GM23338 (cell line): Measurements from ENCODE around the gene LUZP2. TPM values are rescaled to one million over a fixed set of nuclear protein-coding genes. Genes with fewer than 3 reads are reported as not detected.

Experiments
- ATAC-seq: fragments of 200-7000 bp; cut with Tn5 transposase; 3 replicates; pipeline ENCODE4 v1.9.1; 2020
- DNase-seq: peaks from one replicate; pipeline ENCODE4 v3.0.0-alpha.2; 2015; ENCODE audit warnings: low spot score
- H2AFZ ChIP-seq: fragments of 200-600 bp; sonication (generic); 2 replicates; pipeline ENCODE4 v1.8.0; 2016; ENCODE audit warnings: antibody characterized with exemption, mild to moderate bottlenecking, moderate library complexity
- H3F3A ChIP-seq: fragments of 200-600 bp; sonication (generic); replicated peaks from 2 replicates; pipeline ENCODE4 v1.8.0; 2017; ENCODE audit warnings: antibody characterized with exemption, mixed run types, low read depth
- H3K27ac ChIP-seq: fragments of 200-600 bp; sonication (generic); 2 replicates; pipeline ENCODE4 v1.6.1; 2016; ENCODE audit warnings: low read depth
- H3K27me3 ChIP-seq: fragments of 200-600 bp; sonication (generic); 2 replicates; pipeline ENCODE4 v1.8.0; 2016; ENCODE audit warnings: mild to moderate bottlenecking, mixed run types, moderate library complexity; ENCODE audit not compliant: insufficient read depth
- H3K36me3 ChIP-seq: fragments of 200-600 bp; sonication (generic); 2 replicates; pipeline ENCODE4 v1.8.0; 2016; ENCODE audit warnings: mild to moderate bottlenecking; ENCODE audit not compliant: insufficient read depth
- H3K4me1 ChIP-seq: fragments of 200-600 bp; sonication (generic); 2 replicates; pipeline ENCODE4 v1.8.0; 2016; ENCODE audit warnings: mild to moderate bottlenecking, moderate library complexity; ENCODE audit not compliant: insufficient read depth
- H3K4me2 ChIP-seq: fragments of 200-600 bp; sonication (generic); 2 replicates; pipeline ENCODE4 v1.7.1; 2017; ENCODE audit warnings: mixed run types
- H3K4me3 ChIP-seq: fragments of 200-600 bp; sonication (generic); 2 replicates; pipeline ENCODE4 v1.6.1; 2016; ENCODE audit warnings: mixed run types
- H3K79me2 ChIP-seq: fragments of 200-600 bp; sonication (generic); replicated peaks from 2 replicates; pipeline ENCODE4 v1.8.0; 2017; ENCODE audit warnings: mild to moderate bottlenecking; ENCODE audit not compliant: insufficient read depth
- H3K9me2 ChIP-seq: fragments of 200-600 bp; sonication (generic); 2 replicates; pipeline ENCODE4 v1.8.0; 2017; ENCODE audit not compliant: insufficient read depth
- H4K20me1 ChIP-seq: fragments of 200-600 bp; sonication (generic); replicated peaks from 2 replicates; pipeline ENCODE4 v1.8.0; 2017; ENCODE audit warnings: mild to moderate bottlenecking; ENCODE audit not compliant: insufficient read depth
- H3K27ac Mint-ChIP-seq: 2 replicates; pipeline ENCODE4 v1.8.0; 2020; ENCODE audit warnings: inconsistent platforms, mild to moderate bottlenecking, moderate library complexity, mixed read lengths
- H3K27me3 Mint-ChIP-seq: 3 replicates; pipeline ENCODE4 v1.8.0; 2022; ENCODE audit warnings: low read depth, mild to moderate bottlenecking, moderate library complexity, mixed read lengths, inconsistent platforms; ENCODE audit not compliant: insufficient read depth, poor library complexity
- H3K36me3 Mint-ChIP-seq: 3 replicates; pipeline ENCODE4 v1.8.0; 2021; ENCODE audit warnings: low read depth, mild to moderate bottlenecking, inconsistent platforms, moderate library complexity, mixed read lengths
- H3K4me1 Mint-ChIP-seq: 3 replicates; pipeline ENCODE4 v1.8.0; 2020; ENCODE audit warnings: mild to moderate bottlenecking, inconsistent platforms, mixed read lengths
- H3K4me3 Mint-ChIP-seq: 3 replicates; pipeline ENCODE4 v1.8.0; 2021; ENCODE audit warnings: moderate library complexity, mild to moderate bottlenecking, inconsistent platforms, mixed read lengths
- H3K9me3 Mint-ChIP-seq: 3 replicates; pipeline ENCODE4 v1.8.0; 2020; ENCODE audit warnings: moderate library complexity, mild to moderate bottlenecking, inconsistent platforms, mixed read lengths
- CREB1 ChIP-seq: fragments of 250-450 bp; sonication (Bioruptor Pico); IDR thresholded peaks from 2 replicates; pipeline ENCODE4 v1.5.0; 2020; ENCODE audit warnings: low read depth, mild to moderate bottlenecking, moderate library complexity
- EZH2phosphoT487 ChIP-seq: fragments of 200-600 bp; sonication (generic); IDR thresholded peaks from one replicate; pipeline ENCODE4 v1.8.1; 2018; ENCODE audit warnings: antibody characterized with exemption; ENCODE audit not compliant: unreplicated experiment
- JUNB ChIP-seq: IDR thresholded peaks from one replicate; pipeline ENCODE4 v1.6.1; 2016; ENCODE audit warnings: antibody characterized with exemption; ENCODE audit not compliant: unreplicated experiment
- POLR2AphosphoS5 ChIP-seq: IDR thresholded peaks from 2 replicates; pipeline ENCODE4 v1.6.1; 2016; ENCODE audit warnings: antibody characterized with exemption, low read depth
- ZNF331 ChIP-seq: fragments of 250-450 bp; sonication (Bioruptor Pico); IDR thresholded peaks from 2 replicates; pipeline ENCODE4 v1.5.0; 2020; ENCODE audit warnings: low read depth, mild to moderate bottlenecking, moderate library complexity
- polyA plus RNA-seq: library from polyadenylated mRNA; unstranded; fragments of >200 nt; fragmentation: Nextera tagmentation; extraction: Ambion mirVana; gene quantifications from 2 replicates; pipeline ENCODE4 v1.2.1, GENCODE V29; 2016
- total RNA-seq: library from RNA; depleted of rRNA; stranded (reverse); fragments of >200 nt; shearing (Covaris generic); gene quantifications from 2 replicates; pipeline ENCODE4 v1.2.3, GENCODE V29; 2014
- TF ChIP-seq, protein P1 (sequence below): IDR thresholded peaks from one replicate; pipeline ENCODE4 v1.6.1; 2018; ENCODE audit warnings: antibody characterized with exemption; ENCODE audit not compliant: unreplicated experiment
- TF ChIP-seq, protein P2 (sequence below): IDR thresholded peaks from 2 replicates; pipeline ENCODE4 v1.6.1; 2016; ENCODE audit warnings: antibody characterized with exemption
- TF ChIP-seq, protein P3 (sequence below): fragments of 250-450 bp; sonication (Bioruptor Pico); IDR thresholded peaks from 2 replicates; pipeline ENCODE4 v1.5.0; 2020; ENCODE audit warnings: mild to moderate bottlenecking, moderate library complexity

LUZP2 gene
- total and polyA plus RNA-seq, 2 experiments from 2014 or later: 2.0 to 9.2 TPM

DNA sequence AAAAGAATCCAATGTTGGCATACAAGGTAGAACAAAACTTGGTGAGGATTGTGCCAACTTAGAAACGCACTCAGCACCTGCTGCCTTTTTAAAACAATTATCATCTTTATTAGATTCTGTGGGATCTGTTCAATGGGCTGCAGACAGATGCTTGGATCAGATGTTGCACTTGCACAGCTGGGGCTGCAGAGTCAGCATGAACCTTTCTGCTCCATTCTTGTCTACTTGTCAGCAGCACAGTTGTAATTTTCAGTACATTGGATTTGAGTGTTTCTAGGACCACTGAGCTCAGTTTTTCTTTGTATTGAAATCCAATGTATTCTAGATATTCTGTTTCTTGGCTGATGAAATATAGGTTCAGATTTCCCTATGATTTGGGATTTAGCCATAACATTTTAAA, 164.5 kb downstream of the LUZP2 start:
- ATAC-seq: no peak
- Histone ChIP-seq H3K27me3 (no peaks in the 10 kb centered on the region), H3K9me2 (no peaks in the 10 kb centered on the region), H3K4me3 (no peak overlapping the region), H3F3A (no peaks in the 10 kb centered on the region), H3K36me3 (no peaks in the 10 kb centered on the region; the same call in 1 of the 2 replicates), H3K4me1 (no peaks in the 10 kb centered on the region), H2AFZ (no peak overlapping the region), H3K79me2 (no peaks in the 10 kb centered on the region), H3K27ac (no peak overlapping the region), H3K4me2 (no peak overlapping the region), H4K20me1 (no peaks in the 10 kb centered on the region)
- H3K36me3 Mint-ChIP-seq: peaks cover 25% of the 10 kb centered on the region
- peaks cover 6% of the 10 kb centered on the region; the same call in 2 of the 3 replicates for H3K4me1 Mint-ChIP-seq
- no peaks in the 10 kb centered on the region for H3K27me3 Mint-ChIP-seq
- peaks cover 24% of the 10 kb centered on the region for H3K9me3 Mint-ChIP-seq
- DNase-seq: no peak
- H3K27ac Mint-ChIP-seq: no peak overlapping the region
- no peak overlapping the region for H3K4me3 Mint-ChIP-seq
- TF ChIP-seq JUNB (no peak), ZNF331 (no peak), POLR2AphosphoS5 (no peak), EZH2phosphoT487 (no peak), CREB1 (CRISPR knock-in tag) (no peak)
- TF ChIP-seq, protein P1, sequence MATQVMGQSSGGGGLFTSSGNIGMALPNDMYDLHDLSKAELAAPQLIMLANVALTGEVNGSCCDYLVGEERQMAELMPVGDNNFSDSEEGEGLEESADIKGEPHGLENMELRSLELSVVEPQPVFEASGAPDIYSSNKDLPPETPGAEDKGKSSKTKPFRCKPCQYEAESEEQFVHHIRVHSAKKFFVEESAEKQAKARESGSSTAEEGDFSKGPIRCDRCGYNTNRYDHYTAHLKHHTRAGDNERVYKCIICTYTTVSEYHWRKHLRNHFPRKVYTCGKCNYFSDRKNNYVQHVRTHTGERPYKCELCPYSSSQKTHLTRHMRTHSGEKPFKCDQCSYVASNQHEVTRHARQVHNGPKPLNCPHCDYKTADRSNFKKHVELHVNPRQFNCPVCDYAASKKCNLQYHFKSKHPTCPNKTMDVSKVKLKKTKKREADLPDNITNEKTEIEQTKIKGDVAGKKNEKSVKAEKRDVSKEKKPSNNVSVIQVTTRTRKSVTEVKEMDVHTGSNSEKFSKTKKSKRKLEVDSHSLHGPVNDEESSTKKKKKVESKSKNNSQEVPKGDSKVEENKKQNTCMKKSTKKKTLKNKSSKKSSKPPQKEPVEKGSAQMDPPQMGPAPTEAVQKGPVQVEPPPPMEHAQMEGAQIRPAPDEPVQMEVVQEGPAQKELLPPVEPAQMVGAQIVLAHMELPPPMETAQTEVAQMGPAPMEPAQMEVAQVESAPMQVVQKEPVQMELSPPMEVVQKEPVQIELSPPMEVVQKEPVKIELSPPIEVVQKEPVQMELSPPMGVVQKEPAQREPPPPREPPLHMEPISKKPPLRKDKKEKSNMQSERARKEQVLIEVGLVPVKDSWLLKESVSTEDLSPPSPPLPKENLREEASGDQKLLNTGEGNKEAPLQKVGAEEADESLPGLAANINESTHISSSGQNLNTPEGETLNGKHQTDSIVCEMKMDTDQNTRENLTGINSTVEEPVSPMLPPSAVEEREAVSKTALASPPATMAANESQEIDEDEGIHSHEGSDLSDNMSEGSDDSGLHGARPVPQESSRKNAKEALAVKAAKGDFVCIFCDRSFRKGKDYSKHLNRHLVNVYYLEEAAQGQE: no peak
- TF ChIP-seq, protein P2, sequence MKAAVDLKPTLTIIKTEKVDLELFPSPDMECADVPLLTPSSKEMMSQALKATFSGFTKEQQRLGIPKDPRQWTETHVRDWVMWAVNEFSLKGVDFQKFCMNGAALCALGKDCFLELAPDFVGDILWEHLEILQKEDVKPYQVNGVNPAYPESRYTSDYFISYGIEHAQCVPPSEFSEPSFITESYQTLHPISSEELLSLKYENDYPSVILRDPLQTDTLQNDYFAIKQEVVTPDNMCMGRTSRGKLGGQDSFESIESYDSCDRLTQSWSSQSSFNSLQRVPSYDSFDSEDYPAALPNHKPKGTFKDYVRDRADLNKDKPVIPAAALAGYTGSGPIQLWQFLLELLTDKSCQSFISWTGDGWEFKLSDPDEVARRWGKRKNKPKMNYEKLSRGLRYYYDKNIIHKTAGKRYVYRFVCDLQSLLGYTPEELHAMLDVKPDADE: no peak
- TF ChIP-seq, protein P3, sequence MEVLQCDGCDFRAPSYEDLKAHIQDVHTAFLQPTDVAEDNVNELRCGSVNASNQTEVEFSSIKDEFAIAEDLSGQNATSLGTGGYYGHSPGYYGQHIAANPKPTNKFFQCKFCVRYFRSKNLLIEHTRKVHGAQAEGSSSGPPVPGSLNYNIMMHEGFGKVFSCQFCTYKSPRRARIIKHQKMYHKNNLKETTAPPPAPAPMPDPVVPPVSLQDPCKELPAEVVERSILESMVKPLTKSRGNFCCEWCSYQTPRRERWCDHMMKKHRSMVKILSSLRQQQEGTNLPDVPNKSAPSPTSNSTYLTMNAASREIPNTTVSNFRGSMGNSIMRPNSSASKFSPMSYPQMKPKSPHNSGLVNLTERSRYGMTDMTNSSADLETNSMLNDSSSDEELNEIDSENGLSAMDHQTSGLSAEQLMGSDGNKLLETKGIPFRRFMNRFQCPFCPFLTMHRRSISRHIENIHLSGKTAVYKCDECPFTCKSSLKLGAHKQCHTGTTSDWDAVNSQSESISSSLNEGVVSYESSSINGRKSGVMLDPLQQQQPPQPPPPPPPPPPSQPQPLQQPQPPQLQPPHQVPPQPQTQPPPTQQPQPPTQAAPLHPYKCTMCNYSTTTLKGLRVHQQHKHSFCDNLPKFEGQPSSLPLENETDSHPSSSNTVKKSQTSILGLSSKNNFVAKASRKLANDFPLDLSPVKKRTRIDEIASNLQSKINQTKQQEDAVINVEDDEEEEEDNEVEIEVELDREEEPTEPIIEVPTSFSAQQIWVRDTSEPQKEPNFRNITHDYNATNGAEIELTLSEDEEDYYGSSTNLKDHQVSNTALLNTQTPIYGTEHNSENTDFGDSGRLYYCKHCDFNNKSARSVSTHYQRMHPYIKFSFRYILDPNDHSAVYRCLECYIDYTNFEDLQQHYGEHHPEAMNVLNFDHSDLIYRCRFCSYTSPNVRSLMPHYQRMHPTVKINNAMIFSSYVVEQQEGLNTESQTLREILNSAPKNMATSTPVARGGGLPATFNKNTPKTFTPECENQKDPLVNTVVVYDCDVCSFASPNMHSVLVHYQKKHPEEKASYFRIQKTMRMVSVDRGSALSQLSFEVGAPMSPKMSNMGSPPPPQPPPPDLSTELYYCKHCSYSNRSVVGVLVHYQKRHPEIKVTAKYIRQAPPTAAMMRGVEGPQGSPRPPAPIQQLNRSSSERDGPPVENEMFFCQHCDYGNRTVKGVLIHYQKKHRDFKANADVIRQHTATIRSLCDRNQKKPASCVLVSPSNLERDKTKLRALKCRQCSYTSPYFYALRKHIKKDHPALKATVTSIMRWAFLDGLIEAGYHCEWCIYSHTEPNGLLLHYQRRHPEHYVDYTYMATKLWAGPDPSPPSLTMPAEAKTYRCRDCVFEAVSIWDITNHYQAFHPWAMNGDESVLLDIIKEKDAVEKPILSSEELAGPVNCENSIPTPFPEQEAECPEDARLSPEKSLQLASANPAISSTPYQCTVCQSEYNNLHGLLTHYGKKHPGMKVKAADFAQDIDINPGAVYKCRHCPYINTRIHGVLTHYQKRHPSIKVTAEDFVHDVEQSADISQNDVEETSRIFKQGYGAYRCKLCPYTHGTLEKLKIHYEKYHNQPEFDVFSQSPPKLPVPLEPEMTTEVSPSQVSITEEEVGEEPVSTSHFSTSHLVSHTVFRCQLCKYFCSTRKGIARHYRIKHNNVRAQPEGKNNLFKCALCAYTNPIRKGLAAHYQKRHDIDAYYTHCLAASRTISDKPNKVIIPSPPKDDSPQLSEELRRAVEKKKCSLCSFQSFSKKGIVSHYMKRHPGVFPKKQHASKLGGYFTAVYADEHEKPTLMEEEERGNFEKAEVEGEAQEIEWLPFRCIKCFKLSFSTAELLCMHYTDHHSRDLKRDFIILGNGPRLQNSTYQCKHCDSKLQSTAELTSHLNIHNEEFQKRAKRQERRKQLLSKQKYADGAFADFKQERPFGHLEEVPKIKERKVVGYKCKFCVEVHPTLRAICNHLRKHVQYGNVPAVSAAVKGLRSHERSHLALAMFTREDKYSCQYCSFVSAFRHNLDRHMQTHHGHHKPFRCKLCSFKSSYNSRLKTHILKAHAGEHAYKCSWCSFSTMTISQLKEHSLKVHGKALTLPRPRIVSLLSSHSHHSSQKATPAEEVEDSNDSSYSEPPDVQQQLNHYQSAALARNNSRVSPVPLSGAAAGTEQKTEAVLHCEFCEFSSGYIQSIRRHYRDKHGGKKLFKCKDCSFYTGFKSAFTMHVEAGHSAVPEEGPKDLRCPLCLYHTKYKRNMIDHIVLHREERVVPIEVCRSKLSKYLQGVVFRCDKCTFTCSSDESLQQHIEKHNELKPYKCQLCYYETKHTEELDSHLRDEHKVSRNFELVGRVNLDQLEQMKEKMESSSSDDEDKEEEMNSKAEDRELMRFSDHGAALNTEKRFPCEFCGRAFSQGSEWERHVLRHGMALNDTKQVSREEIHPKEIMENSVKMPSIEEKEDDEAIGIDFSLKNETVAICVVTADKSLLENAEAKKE (CRISPR knock-in tag): no peak
